Gastroesophageal sphincter (tissue), 3 donors: ENCODE data around the gene MRPS7.

Experiments
- POLR2A ChIP-seq, 2 donors: fragments of 450-650 bp; IDR thresholded peaks; one replicate each; pipeline ENCODE4 v1.6.1; 2017; ENCODE audit warnings: antibody characterized with exemption in 2 of 2, mild to moderate bottlenecking in 2 of 2, moderate library complexity in 1 of 2
- TF ChIP-seq, protein P1 (sequence below), 4 experiments: fragments of 200-600 bp in 2 of 4; fragments of 450-650 bp in 2 of 4; sonication (generic) in 1 of 4; IDR thresholded peaks; one replicate each; pipeline ENCODE4 v1.5.1; 2017 to 2019; ENCODE audit warnings: antibody characterized with exemption in 4 of 4, mild to moderate bottlenecking in 2 of 4, moderate library complexity in 2 of 4

- TF ChIP-seq POLR2A (IDR thresholded peaks at IDR 0.05) = no peak
- TF ChIP-seq, protein P1, sequence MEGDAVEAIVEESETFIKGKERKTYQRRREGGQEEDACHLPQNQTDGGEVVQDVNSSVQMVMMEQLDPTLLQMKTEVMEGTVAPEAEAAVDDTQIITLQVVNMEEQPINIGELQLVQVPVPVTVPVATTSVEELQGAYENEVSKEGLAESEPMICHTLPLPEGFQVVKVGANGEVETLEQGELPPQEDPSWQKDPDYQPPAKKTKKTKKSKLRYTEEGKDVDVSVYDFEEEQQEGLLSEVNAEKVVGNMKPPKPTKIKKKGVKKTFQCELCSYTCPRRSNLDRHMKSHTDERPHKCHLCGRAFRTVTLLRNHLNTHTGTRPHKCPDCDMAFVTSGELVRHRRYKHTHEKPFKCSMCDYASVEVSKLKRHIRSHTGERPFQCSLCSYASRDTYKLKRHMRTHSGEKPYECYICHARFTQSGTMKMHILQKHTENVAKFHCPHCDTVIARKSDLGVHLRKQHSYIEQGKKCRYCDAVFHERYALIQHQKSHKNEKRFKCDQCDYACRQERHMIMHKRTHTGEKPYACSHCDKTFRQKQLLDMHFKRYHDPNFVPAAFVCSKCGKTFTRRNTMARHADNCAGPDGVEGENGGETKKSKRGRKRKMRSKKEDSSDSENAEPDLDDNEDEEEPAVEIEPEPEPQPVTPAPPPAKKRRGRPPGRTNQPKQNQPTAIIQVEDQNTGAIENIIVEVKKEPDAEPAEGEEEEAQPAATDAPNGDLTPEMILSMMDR (IDR thresholded peaks at IDR 0.05) = no peak
Measured at GRCh38 chr17:75267411-75268232, 5.9 kb downstream of the MRPS7 start.
